Liver (tissue), 3 donors: Measurements from ENCODE around the gene WFDC2.

Source experiments
- FOXA1 ChIP-seq: IDR thresholded peaks from 2 replicates; pipeline ENCODE4 v1.6.1; 2016; ENCODE audit warnings: antibody characterized with exemption
- FOXA2 ChIP-seq: IDR thresholded peaks from 2 replicates; pipeline ENCODE4 v1.6.1; 2016; ENCODE audit warnings: antibody characterized with exemption
- GABPA ChIP-seq, 2 donors: IDR thresholded peaks in 1 of 2; conservative IDR thresholded peaks in 1 of 2; 2 replicates each; pipeline ENCODE4 v1.6.1; 2016; ENCODE audit warnings: antibody characterized with exemption in 2 of 2, mild to moderate bottlenecking in 1 of 2, moderate library complexity in 1 of 2
- JUND ChIP-seq, 2 donors: IDR thresholded peaks; 2 replicates each; pipeline ENCODE4 v1.6.1; 2016; ENCODE audit warnings: antibody characterized with exemption in 2 of 2
- RAD21 ChIP-seq, 2 donors: IDR thresholded peaks; 2 replicates each; pipeline ENCODE4 v1.6.1; 2016; ENCODE audit warnings: antibody characterized with exemption in 2 of 2, mild to moderate bottlenecking in 2 of 2
- RXRA ChIP-seq, 2 donors: IDR thresholded peaks; 2 replicates each; pipeline ENCODE4 v1.6.1; 2017 to 2018; ENCODE audit warnings: antibody characterized with exemption in 2 of 2, mild to moderate bottlenecking in 1 of 2
- TAF1 ChIP-seq: conservative IDR thresholded peaks from 2 replicates; pipeline ENCODE4 v1.6.1; 2016; ENCODE audit warnings: antibody characterized with exemption, mild to moderate bottlenecking
- YY1 ChIP-seq: IDR thresholded peaks from 2 replicates; pipeline ENCODE4 v1.6.1; 2016; ENCODE audit warnings: antibody characterized with exemption, mild to moderate bottlenecking
- TF ChIP-seq, protein P1 (sequence below): fragments of 150-350 bp; IDR thresholded peaks from 2 replicates; pipeline ENCODE4 v1.5.1; 2017; ENCODE audit warnings: improper control_type of control experiment, low read depth, low read length; ENCODE audit not compliant: missing input control
- TF ChIP-seq, protein P2 (sequence below): IDR thresholded peaks from 2 replicates; pipeline ENCODE4 v1.6.1; 2016; ENCODE audit warnings: antibody characterized with exemption
- TF ChIP-seq, protein P3 (sequence below): IDR thresholded peaks from 2 replicates; pipeline ENCODE4 v1.6.1; 2016; ENCODE audit warnings: antibody characterized with exemption
- TF ChIP-seq, protein P4 (sequence below): IDR thresholded peaks from 2 replicates; pipeline ENCODE4 v1.6.1; 2016; ENCODE audit warnings: antibody characterized with exemption, mild to moderate bottlenecking
- donor health status: healthy.
- donor health status: healthy.

DNA sequence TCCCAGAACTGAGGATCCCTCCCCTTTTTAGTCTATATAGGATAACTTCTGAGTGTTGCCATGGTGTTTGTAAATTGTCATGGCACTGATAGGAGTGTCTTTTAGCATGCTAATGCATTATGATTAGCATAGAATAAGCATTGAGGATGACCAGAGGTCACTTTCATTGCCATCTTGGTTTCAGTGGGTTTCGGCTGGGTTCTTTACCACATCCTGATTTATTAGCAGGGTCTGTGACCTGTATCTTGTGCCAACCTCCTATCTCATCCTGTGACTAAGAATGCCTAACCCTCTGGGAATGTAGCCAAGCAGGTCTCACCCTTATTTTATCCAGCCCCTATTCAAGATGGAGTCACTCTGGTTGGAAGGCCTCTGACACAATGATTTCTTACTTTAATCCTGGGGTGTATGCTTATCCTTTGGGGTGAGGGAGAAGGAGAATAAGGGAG lies 19.6 kb downstream of the WFDC2 start:
- TF ChIP-seq TAF1 (no peak), JUND (IDR thresholded peaks at IDR 0.05) (no peak), RXRA (IDR thresholded peaks at IDR 0.05) (no peak), RAD21 (IDR thresholded peaks at IDR 0.05) (no peak), FOXA2 (no peak), FOXA1 (no peak), YY1 (no peak), GABPA (IDR thresholded peaks at IDR 0.05 in 1 of 2, conservative IDR thresholded peaks at IDR 0.05 in 1 of 2) (no peak)
- TF ChIP-seq, protein P1, sequence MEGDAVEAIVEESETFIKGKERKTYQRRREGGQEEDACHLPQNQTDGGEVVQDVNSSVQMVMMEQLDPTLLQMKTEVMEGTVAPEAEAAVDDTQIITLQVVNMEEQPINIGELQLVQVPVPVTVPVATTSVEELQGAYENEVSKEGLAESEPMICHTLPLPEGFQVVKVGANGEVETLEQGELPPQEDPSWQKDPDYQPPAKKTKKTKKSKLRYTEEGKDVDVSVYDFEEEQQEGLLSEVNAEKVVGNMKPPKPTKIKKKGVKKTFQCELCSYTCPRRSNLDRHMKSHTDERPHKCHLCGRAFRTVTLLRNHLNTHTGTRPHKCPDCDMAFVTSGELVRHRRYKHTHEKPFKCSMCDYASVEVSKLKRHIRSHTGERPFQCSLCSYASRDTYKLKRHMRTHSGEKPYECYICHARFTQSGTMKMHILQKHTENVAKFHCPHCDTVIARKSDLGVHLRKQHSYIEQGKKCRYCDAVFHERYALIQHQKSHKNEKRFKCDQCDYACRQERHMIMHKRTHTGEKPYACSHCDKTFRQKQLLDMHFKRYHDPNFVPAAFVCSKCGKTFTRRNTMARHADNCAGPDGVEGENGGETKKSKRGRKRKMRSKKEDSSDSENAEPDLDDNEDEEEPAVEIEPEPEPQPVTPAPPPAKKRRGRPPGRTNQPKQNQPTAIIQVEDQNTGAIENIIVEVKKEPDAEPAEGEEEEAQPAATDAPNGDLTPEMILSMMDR = no peak
- TF ChIP-seq, protein P2, sequence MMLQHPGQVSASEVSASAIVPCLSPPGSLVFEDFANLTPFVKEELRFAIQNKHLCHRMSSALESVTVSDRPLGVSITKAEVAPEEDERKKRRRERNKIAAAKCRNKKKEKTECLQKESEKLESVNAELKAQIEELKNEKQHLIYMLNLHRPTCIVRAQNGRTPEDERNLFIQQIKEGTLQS = no peak
- TF ChIP-seq, protein P3, sequence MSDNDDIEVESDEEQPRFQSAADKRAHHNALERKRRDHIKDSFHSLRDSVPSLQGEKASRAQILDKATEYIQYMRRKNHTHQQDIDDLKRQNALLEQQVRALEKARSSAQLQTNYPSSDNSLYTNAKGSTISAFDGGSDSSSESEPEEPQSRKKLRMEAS = no peak
- TF ChIP-seq, protein P4, sequence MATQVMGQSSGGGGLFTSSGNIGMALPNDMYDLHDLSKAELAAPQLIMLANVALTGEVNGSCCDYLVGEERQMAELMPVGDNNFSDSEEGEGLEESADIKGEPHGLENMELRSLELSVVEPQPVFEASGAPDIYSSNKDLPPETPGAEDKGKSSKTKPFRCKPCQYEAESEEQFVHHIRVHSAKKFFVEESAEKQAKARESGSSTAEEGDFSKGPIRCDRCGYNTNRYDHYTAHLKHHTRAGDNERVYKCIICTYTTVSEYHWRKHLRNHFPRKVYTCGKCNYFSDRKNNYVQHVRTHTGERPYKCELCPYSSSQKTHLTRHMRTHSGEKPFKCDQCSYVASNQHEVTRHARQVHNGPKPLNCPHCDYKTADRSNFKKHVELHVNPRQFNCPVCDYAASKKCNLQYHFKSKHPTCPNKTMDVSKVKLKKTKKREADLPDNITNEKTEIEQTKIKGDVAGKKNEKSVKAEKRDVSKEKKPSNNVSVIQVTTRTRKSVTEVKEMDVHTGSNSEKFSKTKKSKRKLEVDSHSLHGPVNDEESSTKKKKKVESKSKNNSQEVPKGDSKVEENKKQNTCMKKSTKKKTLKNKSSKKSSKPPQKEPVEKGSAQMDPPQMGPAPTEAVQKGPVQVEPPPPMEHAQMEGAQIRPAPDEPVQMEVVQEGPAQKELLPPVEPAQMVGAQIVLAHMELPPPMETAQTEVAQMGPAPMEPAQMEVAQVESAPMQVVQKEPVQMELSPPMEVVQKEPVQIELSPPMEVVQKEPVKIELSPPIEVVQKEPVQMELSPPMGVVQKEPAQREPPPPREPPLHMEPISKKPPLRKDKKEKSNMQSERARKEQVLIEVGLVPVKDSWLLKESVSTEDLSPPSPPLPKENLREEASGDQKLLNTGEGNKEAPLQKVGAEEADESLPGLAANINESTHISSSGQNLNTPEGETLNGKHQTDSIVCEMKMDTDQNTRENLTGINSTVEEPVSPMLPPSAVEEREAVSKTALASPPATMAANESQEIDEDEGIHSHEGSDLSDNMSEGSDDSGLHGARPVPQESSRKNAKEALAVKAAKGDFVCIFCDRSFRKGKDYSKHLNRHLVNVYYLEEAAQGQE = no peak
